ENCODE measurements around the gene VPREB1. TPM values are rescaled to one million over a fixed set of nuclear protein-coding genes. Genes with fewer than 3 reads are reported as not detected.

VPREB1 gene
- total RNA-seq: 0.66 TPM

GRCh38 chr22:22244316-22245250 lies at the start of gene VPREB1:
Gene VPREB1, plus strand, starts transcription at chr22:22244786. Its CDS starts 28 bp downstream, at chr22:22244814.

All from camera-type eye (tissue), 1 donor.